Skeletal muscle tissue (tissue), 4 donors: ENCODE results near the gene SLC10A6. TPM values are rescaled to one million over a fixed set of nuclear protein-coding genes. Genes with fewer than 3 reads are reported as not detected.

Source experiments
- H3K27ac ChIP-seq: one replicate; pipeline ENCODE4 v1.7.0; 2013; ENCODE audit warnings: mild to moderate bottlenecking, low read depth, low read length, inconsistent platforms
- H3K27me3 ChIP-seq, 3 donors: one replicate each; pipeline ENCODE4 v1.7.0; 2013; ENCODE audit warnings: low read length in 3 of 3; ENCODE audit not compliant: control insufficient read depth in 3 of 3, insufficient read depth in 3 of 3
- H3K36me3 ChIP-seq, 3 donors: one replicate each; pipeline ENCODE4 v1.7.0; 2013; ENCODE audit warnings: low read length in 3 of 3; ENCODE audit not compliant: control insufficient read depth in 3 of 3, insufficient read depth in 3 of 3
- H3K4me1 ChIP-seq, 3 donors: one replicate each; pipeline ENCODE4 v1.7.0; 2013; ENCODE audit warnings: low read length in 3 of 3, mild to moderate bottlenecking in 3 of 3; ENCODE audit not compliant: control insufficient read depth in 3 of 3, insufficient read depth in 3 of 3
- H3K4me3 ChIP-seq, 3 donors: one replicate each; pipeline ENCODE4 v1.7.0; 2013; ENCODE audit warnings: low read length in 3 of 3
- H3K9ac ChIP-seq, 3 donors: one replicate each; pipeline ENCODE4 v1.7.0; 2013; ENCODE audit warnings: low read length in 3 of 3, mild to moderate bottlenecking in 3 of 3, moderate library complexity in 2 of 3, low read depth in 1 of 3
- H3K9me3 ChIP-seq, 3 donors: one replicate each; pipeline ENCODE4 v1.7.0; 2013; ENCODE audit warnings: low read length in 3 of 3; ENCODE audit not compliant: control insufficient read depth in 3 of 3
- total RNA-seq: library from RNA; depleted of rRNA; stranded (reverse); fragments of >200 nt; gene quantifications from one replicate; pipeline ENCODE4 v1.2.3, GENCODE V29; 2014
- donor health status: Osteomylitis.

Gene SLC10A6
- total RNA-seq, 1 donor from 2014 or later = 0.52 TPM

GRCh38 chr4:86809809-86810208, 39.4 kb downstream of the SLC10A6 start:
- Histone ChIP-seq H3K9me3 (no peaks in the 10 kb centered on the region), H3K36me3 (no peaks in the 10 kb centered on the region), H3K27me3 (no peaks in the 10 kb centered on the region), H3K4me3 (no peak overlapping the region), H3K4me1 (no peaks in the 10 kb centered on the region), H3K9ac (no peak overlapping the region), H3K27ac (no peak overlapping the region)

GRCh38 chr4:86791126-86791525, 58.1 kb downstream of the SLC10A6 start:
- no peaks in the 10 kb centered on the region for H3K9me3 ChIP-seq
- H3K36me3 ChIP-seq = no peaks in the 10 kb centered on the region
- H3K27ac ChIP-seq = no peak overlapping the region
- no peaks in the 10 kb centered on the region for H3K4me1 ChIP-seq
- H3K9ac ChIP-seq = no peak overlapping the region
- H3K27me3 ChIP-seq = no peaks in the 10 kb centered on the region
- H3K4me3 ChIP-seq = no peak overlapping the region

- no peaks in the 10 kb centered on the region for H3K9me3 ChIP-seq
- no peak overlapping the region for H3K4me3 ChIP-seq
- H3K9ac ChIP-seq = no peak overlapping the region
- no peak overlapping the region for H3K27ac ChIP-seq
- H3K27me3 ChIP-seq = no peaks in the 10 kb centered on the region
- no peaks in the 10 kb centered on the region for H3K36me3 ChIP-seq
- no peaks in the 10 kb centered on the region for H3K4me1 ChIP-seq
Observed at GRCh38 chr4:86788826-86789225, 60.4 kb downstream of the SLC10A6 start.

GRCh38 chr4:86778175-86778574, 71.0 kb downstream of the SLC10A6 start:
- H3K4me1 ChIP-seq = no peaks in the 10 kb centered on the region
- no peak overlapping the region for H3K9ac ChIP-seq
- no peaks in the 10 kb centered on the region for H3K9me3 ChIP-seq
- H3K27me3 ChIP-seq = no peaks in the 10 kb centered on the region
- H3K27ac ChIP-seq = no peak overlapping the region
- H3K4me3 ChIP-seq = no peak overlapping the region
- H3K36me3 ChIP-seq = no peaks in the 10 kb centered on the region

- Histone ChIP-seq H3K9ac (no peak overlapping the region), H3K36me3 (no peaks in the 10 kb centered on the region), H3K27ac (no peak overlapping the region), H3K4me1 (no peaks in the 10 kb centered on the region), H3K27me3 (no peaks in the 10 kb centered on the region), H3K9me3 (no peaks in the 10 kb centered on the region), H3K4me3 (no peak overlapping the region)
Observed at GRCh38 chr4:86775061-86775460, 74.1 kb downstream of the SLC10A6 start.

Other genes starting within 250 kb of the SLC10A6 start
- gene C4orf36, start 43.0 kb upstream of the SLC10A6 start, total RNA-seq = not detected
- 21.9 TPM for gene AFF1, start 85.6 kb upstream of the SLC10A6 start, total RNA-seq